D721Med (cell line): Measurements from ENCODE around the gene MYBPC3.
"Not testable (repeated sequence)": the region's sequence is repeated elsewhere in the genome, so short reads cannot be mapped to it uniquely, and the experiment has no call there.

Experiments
- DNase-seq: peaks from one replicate; pipeline ENCODE4 v3.0.0; 2011; ENCODE audit warnings: low spot score; ENCODE audit not compliant: insufficient read length
- FAIRE-seq: peaks from 2 replicates; lab custom pipeline; 2011; peaks lifted over from hg19 to GRCh38; lab: Jason Lieb, UNC
- TF ChIP-seq, protein P1 (sequence below): IDR thresholded peaks from 2 replicates; pipeline ENCODE4 v1.5.1; 2012; ENCODE audit warnings: mild to moderate bottlenecking, control low read depth; ENCODE audit not compliant: insufficient read depth; ENCODE audit errors: missing control alignments

Gene MYBPC3

DNA sequence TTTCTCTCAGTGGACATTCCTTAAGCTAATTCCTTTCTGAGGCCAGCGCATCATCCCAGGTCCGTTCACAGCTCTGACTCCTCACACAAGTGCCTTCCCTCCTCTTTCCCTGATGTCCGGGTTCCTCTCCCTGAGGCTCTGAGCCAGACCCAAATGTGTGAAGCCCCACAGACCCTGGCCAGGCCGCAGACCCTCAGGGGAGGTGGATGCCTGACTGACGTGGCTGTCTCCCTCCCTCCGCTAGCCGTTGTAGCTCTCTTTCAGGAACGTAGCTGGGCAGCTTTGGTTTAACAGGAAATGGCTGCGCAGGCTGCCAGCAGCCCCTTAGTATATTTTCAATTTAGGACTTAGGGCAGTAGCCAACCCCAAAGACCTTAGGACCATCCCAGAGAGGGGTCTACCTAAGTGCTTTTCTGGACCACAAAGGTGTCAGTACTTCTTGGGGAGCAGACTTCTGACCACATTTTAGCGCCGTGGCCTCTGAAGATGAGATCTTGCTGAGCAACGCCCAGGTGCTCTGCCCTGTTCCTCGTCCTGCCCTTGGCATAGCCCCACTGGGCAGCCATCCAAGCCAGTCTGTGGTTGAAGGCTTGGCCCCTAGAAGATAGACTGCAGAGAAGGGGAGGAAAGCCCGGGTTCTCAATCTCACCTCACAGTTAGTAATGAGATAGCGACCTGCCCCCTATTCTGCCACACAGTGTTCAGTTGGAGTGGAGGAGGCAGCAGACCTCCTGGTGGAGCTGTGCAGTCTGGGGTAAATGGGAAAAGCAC lies 27.0 kb downstream of the MYBPC3 start:
- no peak for DNase-seq
- FAIRE-seq = no peak

GRCh38 chr11:47324520-47324919 lies 28.0 kb downstream of the MYBPC3 start:
- DNase-seq (peak; percentile 26), FAIRE-seq (no peak)
- TF ChIP-seq, protein P1, sequence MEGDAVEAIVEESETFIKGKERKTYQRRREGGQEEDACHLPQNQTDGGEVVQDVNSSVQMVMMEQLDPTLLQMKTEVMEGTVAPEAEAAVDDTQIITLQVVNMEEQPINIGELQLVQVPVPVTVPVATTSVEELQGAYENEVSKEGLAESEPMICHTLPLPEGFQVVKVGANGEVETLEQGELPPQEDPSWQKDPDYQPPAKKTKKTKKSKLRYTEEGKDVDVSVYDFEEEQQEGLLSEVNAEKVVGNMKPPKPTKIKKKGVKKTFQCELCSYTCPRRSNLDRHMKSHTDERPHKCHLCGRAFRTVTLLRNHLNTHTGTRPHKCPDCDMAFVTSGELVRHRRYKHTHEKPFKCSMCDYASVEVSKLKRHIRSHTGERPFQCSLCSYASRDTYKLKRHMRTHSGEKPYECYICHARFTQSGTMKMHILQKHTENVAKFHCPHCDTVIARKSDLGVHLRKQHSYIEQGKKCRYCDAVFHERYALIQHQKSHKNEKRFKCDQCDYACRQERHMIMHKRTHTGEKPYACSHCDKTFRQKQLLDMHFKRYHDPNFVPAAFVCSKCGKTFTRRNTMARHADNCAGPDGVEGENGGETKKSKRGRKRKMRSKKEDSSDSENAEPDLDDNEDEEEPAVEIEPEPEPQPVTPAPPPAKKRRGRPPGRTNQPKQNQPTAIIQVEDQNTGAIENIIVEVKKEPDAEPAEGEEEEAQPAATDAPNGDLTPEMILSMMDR = no peak

More for the DNA sequence above, 27.0 kb downstream of the MYBPC3 start:
- TF ChIP-seq, protein P1 = no peak

GRCh38 chr11:47318166-47318565 lies 34.3 kb downstream of the MYBPC3 start:
- TF ChIP-seq, protein P1 = no peak
- no peak for FAIRE-seq
- DNase-seq = no peak

DNA sequence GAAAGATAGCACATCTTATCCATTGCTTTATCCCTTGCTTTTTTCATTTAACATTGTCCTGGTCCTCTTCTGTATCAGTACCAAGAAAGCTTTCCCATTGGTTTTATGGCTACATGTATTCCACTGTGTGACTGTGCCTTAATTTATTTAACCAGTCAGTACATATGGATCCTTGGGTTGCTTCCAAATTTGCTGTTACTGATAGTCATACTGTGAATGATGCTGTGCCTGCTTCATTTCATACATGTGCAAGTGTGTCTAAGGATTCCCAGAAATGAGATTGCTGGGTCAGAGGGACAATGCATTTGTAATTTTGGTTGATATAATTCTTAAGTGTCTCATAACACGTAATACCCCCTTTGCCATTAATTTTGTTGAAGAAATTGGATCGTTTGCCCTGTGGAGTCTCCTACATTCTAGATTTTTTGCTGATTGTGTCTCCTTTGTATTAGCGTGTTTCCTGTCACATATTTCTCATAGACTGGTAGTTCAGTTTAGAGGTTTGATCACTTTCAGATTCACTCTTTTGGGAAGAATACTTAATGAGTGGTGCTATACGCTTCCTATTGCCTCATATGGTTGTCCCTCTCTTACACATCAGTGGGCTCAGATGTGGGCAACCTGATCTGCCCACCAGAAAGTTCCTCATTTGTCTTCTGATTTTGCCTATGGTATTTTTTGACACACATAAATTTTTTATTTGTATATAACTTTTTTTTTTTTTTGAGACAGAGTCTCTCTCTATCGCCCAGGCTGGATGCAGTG lies 35.3 kb downstream of the MYBPC3 start:
- TF ChIP-seq, protein P1 = no peak
- FAIRE-seq (no peak), DNase-seq (no peak)

DNA sequence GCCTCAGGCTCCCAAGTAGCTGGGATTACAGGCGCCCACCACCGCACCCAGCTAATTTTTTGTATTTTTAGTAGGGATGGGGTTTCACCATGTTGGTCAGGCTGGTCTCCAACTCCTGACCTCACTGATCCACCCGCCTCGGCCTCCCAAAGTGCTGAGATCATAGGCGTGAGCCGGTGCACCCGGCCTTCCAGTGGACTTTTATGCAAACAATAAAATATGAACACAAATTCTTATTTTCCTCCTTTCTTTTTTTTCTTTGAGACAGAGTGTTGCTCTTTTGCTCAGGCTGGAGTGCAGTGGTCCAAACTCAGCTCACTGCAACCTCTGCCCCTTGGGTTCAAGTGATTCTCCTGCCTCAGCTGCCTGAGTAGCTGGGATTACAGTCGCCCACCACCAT lies 36.0 kb downstream of the MYBPC3 start:
- DNase-seq, FAIRE-seq: not testable (repeated sequence)

- TF ChIP-seq, protein P1 = no peak
- FAIRE-seq (no peak), DNase-seq (no peak)
Observed at GRCh38 chr11:47314992-47315391, 37.5 kb downstream of the MYBPC3 start.

- FAIRE-seq (no peak), DNase-seq (no peak)
- TF ChIP-seq, protein P1 = no peak
Observed at GRCh38 chr11:47308050-47308823, 44.3 kb downstream of the MYBPC3 start.
